D721Med (cell line): ENCODE data around the gene EIF5A2.
"Not testable (repeated sequence)": the region's sequence is repeated elsewhere in the genome, so short reads cannot be mapped to it uniquely, and the experiment has no call there.

ENCODE experiments used
- DNase-seq: peaks from one replicate; pipeline ENCODE4 v3.0.0; 2011; ENCODE audit warnings: low spot score; ENCODE audit not compliant: insufficient read length
- FAIRE-seq: peaks from 2 replicates; lab custom pipeline; 2011; peaks lifted over from hg19 to GRCh38; lab: Jason Lieb, UNC
- TF ChIP-seq, protein P1 (sequence below): IDR thresholded peaks from 2 replicates; pipeline ENCODE4 v1.5.1; 2012; ENCODE audit warnings: mild to moderate bottlenecking, control low read depth; ENCODE audit not compliant: insufficient read depth; ENCODE audit errors: missing control alignments

EIF5A2 gene

DNA sequence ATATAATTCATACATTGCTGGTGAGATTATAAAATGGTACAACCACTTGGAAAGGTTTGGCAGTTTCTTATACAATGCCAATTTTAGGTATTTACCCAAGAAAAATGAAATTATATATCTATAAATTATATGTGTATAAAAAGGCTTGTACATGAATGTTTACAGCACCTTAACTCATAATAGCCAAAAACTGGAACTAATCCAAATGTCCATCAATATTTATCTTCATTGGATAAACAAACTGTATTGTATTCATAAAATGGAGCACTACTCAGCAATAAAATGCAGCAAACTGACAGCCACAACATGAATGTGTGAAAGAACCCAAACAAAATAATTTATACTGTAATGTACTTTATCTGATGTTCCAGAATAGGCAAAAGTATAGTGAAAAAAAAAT is 33.6 kb upstream of the EIF5A2 start:
- TF ChIP-seq, protein P1, sequence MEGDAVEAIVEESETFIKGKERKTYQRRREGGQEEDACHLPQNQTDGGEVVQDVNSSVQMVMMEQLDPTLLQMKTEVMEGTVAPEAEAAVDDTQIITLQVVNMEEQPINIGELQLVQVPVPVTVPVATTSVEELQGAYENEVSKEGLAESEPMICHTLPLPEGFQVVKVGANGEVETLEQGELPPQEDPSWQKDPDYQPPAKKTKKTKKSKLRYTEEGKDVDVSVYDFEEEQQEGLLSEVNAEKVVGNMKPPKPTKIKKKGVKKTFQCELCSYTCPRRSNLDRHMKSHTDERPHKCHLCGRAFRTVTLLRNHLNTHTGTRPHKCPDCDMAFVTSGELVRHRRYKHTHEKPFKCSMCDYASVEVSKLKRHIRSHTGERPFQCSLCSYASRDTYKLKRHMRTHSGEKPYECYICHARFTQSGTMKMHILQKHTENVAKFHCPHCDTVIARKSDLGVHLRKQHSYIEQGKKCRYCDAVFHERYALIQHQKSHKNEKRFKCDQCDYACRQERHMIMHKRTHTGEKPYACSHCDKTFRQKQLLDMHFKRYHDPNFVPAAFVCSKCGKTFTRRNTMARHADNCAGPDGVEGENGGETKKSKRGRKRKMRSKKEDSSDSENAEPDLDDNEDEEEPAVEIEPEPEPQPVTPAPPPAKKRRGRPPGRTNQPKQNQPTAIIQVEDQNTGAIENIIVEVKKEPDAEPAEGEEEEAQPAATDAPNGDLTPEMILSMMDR: no peak
- FAIRE-seq (no peak), DNase-seq (no peak)

DNA sequence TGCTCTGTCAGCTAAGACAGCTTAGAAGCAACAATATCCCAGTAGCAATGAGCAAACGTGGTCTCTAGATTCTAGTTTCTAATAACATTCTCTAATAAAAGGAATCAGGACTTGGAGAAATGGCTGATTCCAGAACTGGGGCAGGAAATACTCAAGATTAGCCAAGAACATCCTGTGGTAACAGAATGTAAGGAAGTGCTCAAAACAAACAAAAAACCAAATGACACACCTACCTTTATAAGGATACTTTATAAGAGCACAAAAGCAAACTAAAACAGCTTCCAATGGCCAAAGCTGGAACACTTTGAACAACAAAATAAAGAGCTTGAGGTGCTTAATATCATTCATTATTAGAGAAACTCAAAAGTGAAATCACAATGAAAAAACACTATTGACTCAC is 33.1 kb upstream of the EIF5A2 start:
- FAIRE-seq (no peak), DNase-seq (no peak)
- TF ChIP-seq, protein P1: no peak

GRCh38 chr3:170933039-170933438 is 24.6 kb upstream of the EIF5A2 start:
- FAIRE-seq: not testable (repeated sequence)

GRCh38 chr3:170923553-170923952 is 15.1 kb upstream of the EIF5A2 start:
- not testable (repeated sequence) for DNase-seq, FAIRE-seq

More at GRCh38 chr3:170933039-170933438, 24.6 kb upstream of the EIF5A2 start:
- DNase-seq: not testable (repeated sequence)

GRCh38 chr3:170918715-170919114 is 10.3 kb upstream of the EIF5A2 start:
- no peak for DNase-seq
- TF ChIP-seq, protein P1: no peak
- FAIRE-seq: no peak

- no peak for FAIRE-seq
- TF ChIP-seq, protein P1: no peak
These were observed 6.3 kb upstream of the EIF5A2 start for GRCh38 chr3:170914690-170915089.

GRCh38 chr3:170914212-170914611 is 5.8 kb upstream of the EIF5A2 start:
- DNase-seq (no peak), FAIRE-seq (no peak)
- TF ChIP-seq, protein P1: no peak

More at GRCh38 chr3:170914690-170915089, 6.3 kb upstream of the EIF5A2 start:
- DNase-seq: no peak

DNA sequence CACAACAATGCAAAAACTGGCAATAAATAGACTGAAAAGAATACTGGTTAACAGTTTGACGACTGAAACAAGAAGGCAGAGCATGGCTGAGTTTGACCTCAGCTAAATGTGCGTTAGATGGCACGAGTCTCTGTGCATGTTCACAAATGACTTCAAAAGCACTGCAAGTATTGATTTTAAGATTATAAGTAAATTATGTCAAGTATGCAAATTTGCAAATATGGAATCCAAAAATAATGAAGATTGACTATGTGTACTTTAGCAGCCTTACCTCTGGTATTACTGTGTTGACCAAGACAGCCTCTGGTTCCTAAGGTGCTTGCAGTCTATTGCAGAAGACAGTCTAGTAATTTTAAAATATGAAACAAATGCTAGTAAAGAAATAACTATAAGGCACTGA is 2.6 kb upstream of the EIF5A2 start:
- FAIRE-seq: no peak
- DNase-seq: no peak
- TF ChIP-seq, protein P1: no peak
